OCI-LY3 (cell line): ENCODE data around the gene LEUTX.

Experiments used
- EZH2phosphoT487 ChIP-seq: fragments of 200-600 bp; shearing (Covaris generic); IDR thresholded peaks from 2 replicates; pipeline ENCODE4 v1.6.1; 2018; ENCODE audit warnings: antibody characterized with exemption, mixed run types, low read depth
- TF ChIP-seq, protein P1 (sequence below): fragments of 200-600, 300-600 bp; sonication (generic); IDR thresholded peaks from 2 replicates; pipeline ENCODE4 v1.5.1; 2014; ENCODE audit warnings: antibody characterized with exemption, low read length, low read depth

DNA sequence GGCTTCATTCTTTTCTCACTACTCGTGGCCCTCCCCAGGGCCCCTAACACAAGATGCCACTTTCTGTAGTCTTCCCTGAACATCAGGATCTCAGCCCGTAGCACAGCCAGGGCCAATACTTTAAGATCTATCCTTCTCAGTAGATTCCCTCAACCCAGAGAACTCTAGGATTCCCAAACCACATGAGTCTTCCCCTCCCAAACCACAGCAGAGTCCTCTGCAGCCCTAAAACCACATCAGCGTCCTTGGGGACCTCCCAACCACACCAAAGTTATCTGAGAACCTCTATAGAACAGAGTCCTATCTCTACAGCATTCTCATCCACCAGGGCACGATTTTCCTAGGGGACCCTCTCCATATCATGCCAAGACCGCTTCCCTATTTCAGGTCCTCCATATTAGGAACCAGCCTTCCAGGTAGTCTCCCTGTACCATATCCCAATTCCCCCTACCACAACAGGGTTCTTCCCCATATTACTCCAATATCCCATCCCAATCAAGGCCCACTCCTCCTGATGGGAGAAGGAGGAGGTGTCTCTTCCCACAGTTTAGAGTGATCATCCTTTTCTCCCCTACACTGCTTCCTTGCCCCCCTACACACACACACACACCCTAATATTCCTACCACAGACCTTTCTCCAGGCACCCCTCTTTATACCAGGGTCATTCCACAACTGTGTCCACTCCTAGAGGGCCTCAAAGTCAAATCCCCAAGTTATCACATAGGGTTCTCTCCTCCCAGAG, 53.9 kb downstream of the LEUTX start:
- TF ChIP-seq, protein P1, sequence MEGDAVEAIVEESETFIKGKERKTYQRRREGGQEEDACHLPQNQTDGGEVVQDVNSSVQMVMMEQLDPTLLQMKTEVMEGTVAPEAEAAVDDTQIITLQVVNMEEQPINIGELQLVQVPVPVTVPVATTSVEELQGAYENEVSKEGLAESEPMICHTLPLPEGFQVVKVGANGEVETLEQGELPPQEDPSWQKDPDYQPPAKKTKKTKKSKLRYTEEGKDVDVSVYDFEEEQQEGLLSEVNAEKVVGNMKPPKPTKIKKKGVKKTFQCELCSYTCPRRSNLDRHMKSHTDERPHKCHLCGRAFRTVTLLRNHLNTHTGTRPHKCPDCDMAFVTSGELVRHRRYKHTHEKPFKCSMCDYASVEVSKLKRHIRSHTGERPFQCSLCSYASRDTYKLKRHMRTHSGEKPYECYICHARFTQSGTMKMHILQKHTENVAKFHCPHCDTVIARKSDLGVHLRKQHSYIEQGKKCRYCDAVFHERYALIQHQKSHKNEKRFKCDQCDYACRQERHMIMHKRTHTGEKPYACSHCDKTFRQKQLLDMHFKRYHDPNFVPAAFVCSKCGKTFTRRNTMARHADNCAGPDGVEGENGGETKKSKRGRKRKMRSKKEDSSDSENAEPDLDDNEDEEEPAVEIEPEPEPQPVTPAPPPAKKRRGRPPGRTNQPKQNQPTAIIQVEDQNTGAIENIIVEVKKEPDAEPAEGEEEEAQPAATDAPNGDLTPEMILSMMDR = no peak
- TF ChIP-seq EZH2phosphoT487 = no peak
